Panc1 (cell line): ENCODE data around the gene GCSAM.

Experiments
- SIN3A ChIP-seq: IDR thresholded peaks from 2 replicates; pipeline ENCODE4 v1.6.1; 2012; ENCODE audit warnings: low read depth, mild to moderate bottlenecking, low read length, moderate library complexity, borderline replicate concordance; ENCODE audit not compliant: insufficient read depth
- TF ChIP-seq, protein P1 (sequence below): fragments of 450-650 bp; IDR thresholded peaks from 2 replicates; pipeline ENCODE4 v1.5.1; 2017; ENCODE audit warnings: mild to moderate bottlenecking

- no peak for TF ChIP-seq SIN3A
- TF ChIP-seq, protein P1, sequence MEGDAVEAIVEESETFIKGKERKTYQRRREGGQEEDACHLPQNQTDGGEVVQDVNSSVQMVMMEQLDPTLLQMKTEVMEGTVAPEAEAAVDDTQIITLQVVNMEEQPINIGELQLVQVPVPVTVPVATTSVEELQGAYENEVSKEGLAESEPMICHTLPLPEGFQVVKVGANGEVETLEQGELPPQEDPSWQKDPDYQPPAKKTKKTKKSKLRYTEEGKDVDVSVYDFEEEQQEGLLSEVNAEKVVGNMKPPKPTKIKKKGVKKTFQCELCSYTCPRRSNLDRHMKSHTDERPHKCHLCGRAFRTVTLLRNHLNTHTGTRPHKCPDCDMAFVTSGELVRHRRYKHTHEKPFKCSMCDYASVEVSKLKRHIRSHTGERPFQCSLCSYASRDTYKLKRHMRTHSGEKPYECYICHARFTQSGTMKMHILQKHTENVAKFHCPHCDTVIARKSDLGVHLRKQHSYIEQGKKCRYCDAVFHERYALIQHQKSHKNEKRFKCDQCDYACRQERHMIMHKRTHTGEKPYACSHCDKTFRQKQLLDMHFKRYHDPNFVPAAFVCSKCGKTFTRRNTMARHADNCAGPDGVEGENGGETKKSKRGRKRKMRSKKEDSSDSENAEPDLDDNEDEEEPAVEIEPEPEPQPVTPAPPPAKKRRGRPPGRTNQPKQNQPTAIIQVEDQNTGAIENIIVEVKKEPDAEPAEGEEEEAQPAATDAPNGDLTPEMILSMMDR = no peak
These were observed 8.2 kb upstream of the GCSAM start for GRCh38 chr3:112141293-112141692.
